Kidney (tissue), 14 donors: ENCODE results near the gene NCF2. TPM values are rescaled to one million over a fixed set of nuclear protein-coding genes. Genes with fewer than 3 reads are reported as not detected.

Experiments used
- DNase-seq, 5 donors: peaks; one replicate each; pipeline ENCODE4 v3.0.0-alpha.2; 2013 to 2020
- FAIRE-seq: peaks from 2 replicates; lab custom pipeline; 2012; peaks lifted over from hg19 to GRCh38; lab: Jason Lieb, UNC
- H3K27ac ChIP-seq, 2 donors: one replicate each; pipeline ENCODE4 v1.7.0; 2013; ENCODE audit warnings: low read depth in 2 of 2, low read length in 2 of 2, inconsistent platforms in 1 of 2
- H3K27me3 ChIP-seq: one replicate; pipeline ENCODE4 v1.7.1; 2013; ENCODE audit warnings: low read length, inconsistent platforms; ENCODE audit not compliant: control insufficient read depth, insufficient read depth
- H3K36me3 ChIP-seq, 3 donors: one replicate each; pipeline versions ENCODE4 v1.7.0 to v1.7.1; 2013; ENCODE audit warnings: low read length in 3 of 3, control low read depth in 1 of 3, inconsistent platforms in 1 of 3; ENCODE audit not compliant: insufficient read depth in 3 of 3, control insufficient read depth in 2 of 3
- H3K4me1 ChIP-seq, 3 donors: one replicate each; pipeline versions ENCODE4 v1.7.0 to v1.7.1; 2013; ENCODE audit warnings: low read length in 3 of 3, inconsistent platforms in 1 of 3, low read depth in 1 of 3; ENCODE audit not compliant: control insufficient read depth in 2 of 3, insufficient read depth in 2 of 3
- H3K4me3 ChIP-seq, 3 donors: one replicate each; pipeline versions ENCODE4 v1.7.0 to v1.8.1; 2013; ENCODE audit warnings: low read length in 3 of 3, control low read depth in 1 of 3, inconsistent platforms in 1 of 3
- H3K9ac ChIP-seq, 3 donors: one replicate each; pipeline versions ENCODE4 v1.7.0 to v1.7.1; 2013; ENCODE audit warnings: low read length in 3 of 3, control low read depth in 1 of 3, inconsistent platforms in 1 of 3
- H3K9me3 ChIP-seq, 3 donors: one replicate each; pipeline versions ENCODE4 v1.7.0 to v1.7.1; 2013; ENCODE audit warnings: low read length in 3 of 3, control low read depth in 1 of 3, inconsistent platforms in 1 of 3; ENCODE audit not compliant: control insufficient read depth in 2 of 3, insufficient read depth in 1 of 3
- CTCF ChIP-seq: IDR thresholded peaks from 3 replicates; pipeline ENCODE4 v1.5.1; 2012; ENCODE audit warnings: mild to moderate bottlenecking, moderate library complexity, borderline replicate concordance; ENCODE audit not compliant: insufficient read depth; ENCODE audit errors: extremely low read depth
- intact Hi-C: fragments of 100-400 bp; cut with DNase I; formaldehyde crosslinking; loops from one replicate; pipeline ENCODE4 v1.11.1; 2022
- polyA plus RNA-seq: library from polyadenylated mRNA; stranded (reverse); fragments of 350-450 nt; fragmentation: Illumina TruSeq; extraction: RNeasy Lipid Tissue Mini Kit (QIAGEN cat#74804); gene quantifications from one replicate; pipeline ENCODE4 v1.2.3, GENCODE V29; 2014; ENCODE audit warnings: low read depth, low replicate concordance; ENCODE audit not compliant: insufficient read depth
- total RNA-seq: library from RNA; stranded (reverse); fragmentation: NEBNext Ultra II Directional; extraction: Animal tissue kit (Norgen Biotek cat#: 25700); gene quantifications from one replicate; pipeline ENCODE4 v1.2.1, GENCODE V29; 2021
- donor health status: control.
- donor health status: control.
- donor health status: control.
- donor health status: control.
- donor health status: control.
- donor health status: DM: yes; HTN: yes; CAD: no.
- donor health status: Normal renal cell carcinoma (clear cell type).

The NCF2 gene
- total and polyA plus RNA-seq, 2 donors from 2014 or later: 2.5 to 16.7 TPM

GRCh38 chr1:183593356-183593755 lies 3.1 kb upstream of the NCF2 start:
- FAIRE-seq (no peak), DNase-seq (peak in 2 of 5 donors; percentile 33 to 44)
- no peak for TF ChIP-seq CTCF
- Histone ChIP-seq H3K27ac (no peak overlapping the region), H3K9me3 (no peaks in the 10 kb centered on the region), H3K36me3 (no peaks in the 10 kb centered on the region), H3K4me1 (peaks cover 0 to 4% (median 0%) of the 10 kb centered on the region in 3 donors), H3K9ac (no peak overlapping the region), H3K4me3 (no peak overlapping the region), H3K27me3 (no peaks in the 10 kb centered on the region)
- intact Hi-C loops: no loop called here

GRCh38 chr1:183592733-183593132 lies 2.5 kb upstream of the NCF2 start:
- Histone ChIP-seq H3K36me3 (no peaks in the 10 kb centered on the region), H3K4me1 (no peaks in the 10 kb centered on the region), H3K27me3 (no peaks in the 10 kb centered on the region), H3K27ac (no peak overlapping the region), H3K9me3 (no peaks in the 10 kb centered on the region), H3K4me3 (no peak overlapping the region), H3K9ac (no peak overlapping the region)
- no peak for FAIRE-seq
- no peak for TF ChIP-seq CTCF
- no peak for DNase-seq
- intact Hi-C loops: no loop called here

- H3K27me3 ChIP-seq: no peaks in the 10 kb centered on the region
- no peaks in the 10 kb centered on the region for H3K4me1 ChIP-seq
- TF ChIP-seq CTCF: no peak
- H3K4me3 ChIP-seq: no peak overlapping the region
- intact Hi-C loops: no loop called here
- FAIRE-seq: no peak
- no peaks in the 10 kb centered on the region for H3K36me3 ChIP-seq
- H3K9ac ChIP-seq: no peak overlapping the region
- DNase-seq: no peak
- H3K9me3 ChIP-seq: no peaks in the 10 kb centered on the region
- peak overlapping the region in 1 of 2 donors; percentile 48 for H3K27ac ChIP-seq
Observed at GRCh38 chr1:183589874-183590243, 400 bp downstream of the NCF2 start.

- FAIRE-seq: no peak
- intact Hi-C loops: no loop called here
- TF ChIP-seq CTCF: no peak
- no peak overlapping the region for H3K9ac ChIP-seq
- H3K27ac ChIP-seq: no peak overlapping the region
- no peaks in the 10 kb centered on the region for H3K9me3 ChIP-seq
- H3K4me3 ChIP-seq: no peak overlapping the region
- no peaks in the 10 kb centered on the region for H3K27me3 ChIP-seq
- DNase-seq: no peak
- H3K4me1 ChIP-seq: no peaks in the 10 kb centered on the region
- H3K36me3 ChIP-seq: no peaks in the 10 kb centered on the region
Observed at GRCh38 chr1:183589384-183589783, 875 bp downstream of the NCF2 start.
